Measurements from ENCODE around the gene KLF11. TPM values are rescaled to one million over a fixed set of nuclear protein-coding genes. Genes with fewer than 3 reads are reported as not detected.

Gene KLF11
- total RNA-seq, 1 donor from 2014 or later = 13.1 TPM

GRCh38 chr2:10084223-10084865 lies 41.0 kb downstream of the KLF11 start:
- no peak overlapping the region for H3K27ac Mint-ChIP-seq
- H3K36me3 Mint-ChIP-seq = no peaks in the 10 kb centered on the region
- DNase-seq (ENCODE audit: extremely low spot score, unreplicated experiment) = no peak
- no peak overlapping the region for H3K4me3 Mint-ChIP-seq
- H3K9me3 Mint-ChIP-seq = no peaks in the 10 kb centered on the region
- H3K4me1 Mint-ChIP-seq (ENCODE audit: unreplicated experiment) = peaks cover 17% of the 10 kb centered on the region
- TF ChIP-seq, protein P1, sequence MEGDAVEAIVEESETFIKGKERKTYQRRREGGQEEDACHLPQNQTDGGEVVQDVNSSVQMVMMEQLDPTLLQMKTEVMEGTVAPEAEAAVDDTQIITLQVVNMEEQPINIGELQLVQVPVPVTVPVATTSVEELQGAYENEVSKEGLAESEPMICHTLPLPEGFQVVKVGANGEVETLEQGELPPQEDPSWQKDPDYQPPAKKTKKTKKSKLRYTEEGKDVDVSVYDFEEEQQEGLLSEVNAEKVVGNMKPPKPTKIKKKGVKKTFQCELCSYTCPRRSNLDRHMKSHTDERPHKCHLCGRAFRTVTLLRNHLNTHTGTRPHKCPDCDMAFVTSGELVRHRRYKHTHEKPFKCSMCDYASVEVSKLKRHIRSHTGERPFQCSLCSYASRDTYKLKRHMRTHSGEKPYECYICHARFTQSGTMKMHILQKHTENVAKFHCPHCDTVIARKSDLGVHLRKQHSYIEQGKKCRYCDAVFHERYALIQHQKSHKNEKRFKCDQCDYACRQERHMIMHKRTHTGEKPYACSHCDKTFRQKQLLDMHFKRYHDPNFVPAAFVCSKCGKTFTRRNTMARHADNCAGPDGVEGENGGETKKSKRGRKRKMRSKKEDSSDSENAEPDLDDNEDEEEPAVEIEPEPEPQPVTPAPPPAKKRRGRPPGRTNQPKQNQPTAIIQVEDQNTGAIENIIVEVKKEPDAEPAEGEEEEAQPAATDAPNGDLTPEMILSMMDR (conservative IDR thresholded peaks at IDR 0.05) = no peak
- H3K27me3 Mint-ChIP-seq = peaks cover 59% of the 10 kb centered on the region

DNA sequence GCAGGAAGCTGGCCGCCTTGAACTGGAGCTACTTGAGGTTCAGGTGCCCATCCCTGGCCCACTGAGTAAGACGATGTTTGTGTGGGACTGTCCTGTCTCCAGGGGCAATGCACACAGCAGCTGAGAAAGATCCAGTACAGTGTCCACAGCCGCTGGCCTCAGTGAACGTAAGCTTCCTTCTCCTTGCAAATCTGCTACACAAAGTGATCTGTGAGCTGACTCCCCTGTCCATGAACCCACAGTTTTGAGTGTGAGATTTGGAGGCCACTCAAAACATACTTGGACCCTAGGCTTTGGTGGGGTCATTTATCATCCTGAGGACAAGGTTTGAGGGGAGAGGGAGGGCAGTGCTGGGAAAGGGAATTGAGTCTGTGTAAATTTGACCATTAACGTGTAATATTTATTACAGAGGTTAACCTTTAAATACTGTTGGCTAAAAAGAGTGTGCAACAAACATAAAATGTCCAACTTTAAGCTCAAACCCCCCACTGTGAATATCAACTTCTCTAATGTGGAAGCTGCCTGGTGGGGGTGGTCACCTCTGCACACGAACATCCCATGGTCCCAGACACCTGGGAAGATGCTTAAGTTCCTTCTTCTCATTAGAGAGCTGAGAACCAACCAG lies 41.8 kb downstream of the KLF11 start:
- no peaks in the 10 kb centered on the region for H3K36me3 Mint-ChIP-seq
- no peak overlapping the region for H3K27ac Mint-ChIP-seq
- TF ChIP-seq, protein P1 (conservative IDR thresholded peaks at IDR 0.05) = no peak
- peaks cover 61% of the 10 kb centered on the region for H3K27me3 Mint-ChIP-seq
- no peaks in the 10 kb centered on the region for H3K9me3 Mint-ChIP-seq
- no peak overlapping the region for H3K4me3 Mint-ChIP-seq
- DNase-seq (ENCODE audit: extremely low spot score, unreplicated experiment) = no peak
- peaks cover 23% of the 10 kb centered on the region for H3K4me1 Mint-ChIP-seq (ENCODE audit: unreplicated experiment)

- Mint-ChIP-seq H3K27ac (no peak overlapping the region), H3K36me3 (no peaks in the 10 kb centered on the region), H3K9me3 (no peaks in the 10 kb centered on the region), H3K4me1 (ENCODE audit: unreplicated experiment) (peaks cover 23% of the 10 kb centered on the region), H3K27me3 (peaks cover 61% of the 10 kb centered on the region), H3K4me3 (no peak overlapping the region)
- no peak for DNase-seq (ENCODE audit: extremely low spot score, unreplicated experiment)
- TF ChIP-seq, protein P1 (conservative IDR thresholded peaks at IDR 0.05) = no peak
These were observed 42.3 kb downstream of the KLF11 start for GRCh38 chr2:10085668-10086059.

DNA sequence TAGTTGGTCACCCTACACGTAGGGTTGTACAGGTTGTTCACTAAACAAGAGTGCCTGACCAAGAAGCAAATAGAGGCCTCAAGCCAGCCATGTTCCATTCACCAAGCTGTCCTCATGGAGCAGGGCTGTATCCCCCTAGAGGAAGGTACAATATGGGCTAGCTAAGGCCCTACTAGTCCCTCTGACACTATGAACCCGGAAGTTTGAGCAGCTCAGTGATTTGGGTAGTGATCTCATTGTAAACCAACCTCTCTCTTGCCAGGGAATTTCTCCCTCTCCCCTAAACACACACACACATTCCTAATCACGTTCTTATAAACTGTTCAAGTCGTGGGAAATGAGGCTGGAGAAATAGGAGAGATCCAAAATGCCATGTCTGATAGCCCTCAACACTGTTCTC lies 43.6 kb downstream of the KLF11 start:
- DNase-seq (ENCODE audit: extremely low spot score, unreplicated experiment) = no peak
- Mint-ChIP-seq H3K27me3 (peaks cover 48% of the 10 kb centered on the region), H3K4me1 (ENCODE audit: unreplicated experiment) (peaks cover 19% of the 10 kb centered on the region), H3K27ac (no peak overlapping the region), H3K9me3 (no peaks in the 10 kb centered on the region), H3K4me3 (no peak overlapping the region), H3K36me3 (no peaks in the 10 kb centered on the region)
- TF ChIP-seq, protein P1 (conservative IDR thresholded peaks at IDR 0.05) = no peak

DNA sequence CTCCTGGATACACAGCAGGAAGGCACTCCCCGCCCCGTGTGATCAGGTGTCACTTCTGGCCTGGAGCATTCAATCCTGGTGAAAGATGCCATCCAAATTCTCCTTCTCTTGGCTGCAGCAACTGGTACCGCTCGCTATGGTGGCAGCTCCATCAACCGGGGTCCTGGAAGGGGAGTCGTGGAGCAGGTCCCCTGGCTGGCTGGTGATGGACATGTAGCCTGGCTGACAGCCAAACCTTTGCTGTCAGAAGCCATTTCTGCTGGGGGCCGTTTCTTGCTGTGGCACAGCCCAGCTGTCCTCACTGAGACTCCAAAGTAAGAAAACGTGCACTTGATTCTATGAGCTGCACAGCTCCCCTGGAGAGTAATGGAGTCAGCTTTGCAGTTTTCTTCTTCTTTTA lies 44.0 kb downstream of the KLF11 start:
- Mint-ChIP-seq H3K9me3 (no peaks in the 10 kb centered on the region), H3K4me1 (ENCODE audit: unreplicated experiment) (peaks cover 19% of the 10 kb centered on the region), H3K27me3 (peaks cover 44% of the 10 kb centered on the region), H3K27ac (no peak overlapping the region), H3K4me3 (no peak overlapping the region), H3K36me3 (no peaks in the 10 kb centered on the region)
- DNase-seq (ENCODE audit: extremely low spot score, unreplicated experiment) = no peak
- TF ChIP-seq, protein P1 (conservative IDR thresholded peaks at IDR 0.05) = no peak

All from type B pancreatic cell (in vitro differentiated cells).